Activated CD4-positive, alpha-beta memory T cell treated with anti-CD3 and anti-CD28 coated beads, Interleukin-2, amount 10 ng/mL, durations not matched to agents 7 days and 5 days (primary cell): Measurements from ENCODE around the gene CTNNA1. TPM values are rescaled to one million over a fixed set of nuclear protein-coding genes. Genes with fewer than 3 reads are reported as not detected.

Experiments used
- CTCF ChIA-PET: fragments of 350-600 bp; sonication (Branson Sonifier 250); formaldehyde crosslinking; loops from one replicate; lab custom pipeline; 2021; ENCODE audit warnings: antibody characterized with exemption, inconsistent platforms; lab: Charles Lee
- POLR2A ChIA-PET: fragments of 350-600 bp; sonication (Branson Sonifier 250); formaldehyde crosslinking; loops from one replicate; lab custom pipeline; 2021; ENCODE audit warnings: antibody characterized with exemption; lab: Charles Lee
- DNase-seq: peaks from one replicate; pipeline ENCODE4 v3.0.0-alpha.2; 2020
- H3K27ac Mint-ChIP-seq: one replicate; pipeline ENCODE4 v1.8.0; 2021; ENCODE audit warnings: mild to moderate bottlenecking, mixed read lengths
- H3K27me3 Mint-ChIP-seq: one replicate; pipeline ENCODE4 v1.8.0; 2021; ENCODE audit warnings: mixed read lengths
- H3K36me3 Mint-ChIP-seq: one replicate; pipeline ENCODE4 v1.8.0; 2021; ENCODE audit warnings: low read depth, mixed read lengths
- H3K4me1 Mint-ChIP-seq: one replicate; pipeline ENCODE4 v1.8.0; 2021; ENCODE audit warnings: mixed read lengths
- H3K4me3 Mint-ChIP-seq: one replicate; pipeline ENCODE4 v1.8.0; 2021; ENCODE audit warnings: mild to moderate bottlenecking, mixed read lengths
- H3K9me3 Mint-ChIP-seq: one replicate; pipeline ENCODE4 v1.8.0; 2021; ENCODE audit warnings: mixed read lengths
- total RNA-seq, 2 experiments: library from RNA; stranded (reverse); gene quantifications; one replicate each; pipeline ENCODE4 v1.2.3, GENCODE V29; 2021

Gene CTNNA1
- total RNA-seq, 2 experiments from 2014 or later: 79.8 to 90.5 TPM

DNA sequence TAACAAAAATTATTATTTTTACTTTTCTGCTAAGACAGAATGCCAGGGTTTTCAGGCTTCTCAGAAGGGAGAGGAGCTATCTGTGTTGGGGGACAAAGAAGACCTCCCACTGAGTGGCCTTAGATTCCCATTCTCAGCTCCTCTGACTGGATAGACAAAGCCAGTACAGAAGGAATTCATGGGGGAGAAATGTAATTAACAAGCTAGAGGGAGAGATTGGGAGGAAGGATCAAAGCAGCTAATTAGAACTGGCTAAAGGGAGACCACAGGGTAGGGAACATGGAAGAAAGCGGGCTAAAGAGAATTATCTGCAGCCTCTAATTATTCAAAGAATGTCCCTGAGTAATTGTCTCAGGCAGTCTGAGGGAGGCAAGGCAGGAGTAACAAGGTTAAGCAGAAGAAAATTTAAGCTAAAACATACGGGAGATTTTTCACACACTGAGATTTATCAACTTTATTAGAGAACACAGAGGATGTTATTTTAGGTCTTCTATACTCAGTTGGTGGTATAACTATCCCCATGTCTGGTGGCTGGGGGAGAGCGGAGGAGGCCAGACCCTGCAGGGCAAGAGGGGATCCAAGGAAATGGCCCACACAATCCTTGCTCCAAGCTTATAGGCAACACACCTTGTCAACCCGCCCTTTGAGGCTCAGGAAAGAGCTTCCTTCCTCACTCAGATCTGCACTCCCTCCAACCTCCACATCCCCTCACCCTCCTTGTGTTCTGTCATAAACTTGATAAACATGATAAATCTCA lies 209.6 kb downstream of the CTNNA1 start:
- ChIA-PET POLR2A (interaction anchor here (0.6 kb wide), 1 partner anchor 53 kb away, joined by 3 read pairs; no protein-coding TSS in a partner anchor), CTCF (no interaction called here)
- H3K27ac Mint-ChIP-seq: no peak overlapping the region
- no peaks in the 10 kb centered on the region for H3K36me3 Mint-ChIP-seq
- H3K27me3 Mint-ChIP-seq: no peaks in the 10 kb centered on the region
- no peak for DNase-seq
- no peaks in the 10 kb centered on the region for H3K4me1 Mint-ChIP-seq
- no peak overlapping the region for H3K4me3 Mint-ChIP-seq
- no peaks in the 10 kb centered on the region for H3K9me3 Mint-ChIP-seq

DNA sequence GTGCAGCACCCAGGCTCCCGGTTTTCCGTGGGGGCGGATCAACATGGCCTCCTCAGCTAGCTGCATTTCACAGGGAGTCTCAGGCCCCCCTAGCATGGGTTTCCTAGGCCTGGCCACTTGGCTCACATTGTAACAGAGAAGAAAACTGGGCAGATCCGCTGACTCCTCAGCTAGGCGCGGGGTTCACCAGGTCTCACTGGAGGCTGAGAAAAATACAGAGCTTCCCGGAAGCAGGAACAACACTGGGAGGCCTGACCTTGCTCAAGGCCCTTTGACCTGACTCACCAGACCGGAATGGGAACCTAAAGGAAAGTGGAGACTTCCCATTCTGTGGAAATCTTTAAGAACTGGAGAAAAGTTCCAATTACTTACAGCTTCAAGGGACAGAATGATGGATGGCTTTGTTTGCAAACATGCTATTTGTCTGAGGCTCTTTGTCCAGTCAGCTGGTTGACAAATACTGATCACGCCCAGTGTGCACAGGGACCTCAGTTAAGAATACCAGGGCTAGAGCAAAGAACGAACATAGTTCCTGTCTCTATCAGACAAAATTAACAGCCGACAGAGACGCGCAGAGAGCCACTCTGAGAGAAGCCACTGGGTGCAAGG lies 210.6 kb downstream of the CTNNA1 start:
- Mint-ChIP-seq H3K27ac (no peak overlapping the region), H3K27me3 (no peaks in the 10 kb centered on the region), H3K36me3 (no peaks in the 10 kb centered on the region), H3K4me3 (no peak overlapping the region), H3K9me3 (no peaks in the 10 kb centered on the region), H3K4me1 (no peaks in the 10 kb centered on the region)
- ChIA-PET POLR2A (no interaction called here), CTCF (no interaction called here)
- no peak for DNase-seq

DNA sequence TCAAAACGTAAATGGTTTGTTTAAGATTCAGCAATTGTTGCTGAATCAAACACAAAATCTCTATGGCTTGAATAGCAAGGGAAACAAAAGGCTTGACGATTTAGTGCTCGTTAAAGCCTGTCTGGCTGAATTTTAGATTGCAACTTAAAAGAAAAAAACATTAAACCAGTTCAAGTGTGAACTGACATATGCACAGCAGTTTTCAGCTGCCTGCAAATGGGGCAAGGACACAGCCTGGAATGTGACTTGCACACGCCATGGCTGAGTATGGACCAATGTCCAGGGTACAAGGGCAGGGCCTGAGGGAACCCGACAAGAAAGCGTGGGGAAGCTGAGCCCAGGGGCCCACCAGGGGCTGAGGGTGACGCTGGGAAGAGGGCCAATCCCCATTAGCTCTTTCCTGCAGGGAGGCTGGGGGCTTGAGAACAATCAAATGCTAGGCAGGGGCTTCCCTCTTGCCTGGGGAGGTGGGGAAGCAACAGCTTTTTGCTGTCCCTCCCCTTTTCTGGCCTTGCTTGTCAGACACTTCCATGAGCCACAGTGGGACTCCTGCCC lies 211.5 kb downstream of the CTNNA1 start:
- no peak overlapping the region for H3K27ac Mint-ChIP-seq
- ChIA-PET CTCF (no interaction called here), POLR2A (no interaction called here)
- no peaks in the 10 kb centered on the region for H3K9me3 Mint-ChIP-seq
- no peak for DNase-seq
- H3K36me3 Mint-ChIP-seq: no peaks in the 10 kb centered on the region
- no peaks in the 10 kb centered on the region for H3K4me1 Mint-ChIP-seq
- no peak overlapping the region for H3K4me3 Mint-ChIP-seq
- H3K27me3 Mint-ChIP-seq: no peaks in the 10 kb centered on the region

DNA sequence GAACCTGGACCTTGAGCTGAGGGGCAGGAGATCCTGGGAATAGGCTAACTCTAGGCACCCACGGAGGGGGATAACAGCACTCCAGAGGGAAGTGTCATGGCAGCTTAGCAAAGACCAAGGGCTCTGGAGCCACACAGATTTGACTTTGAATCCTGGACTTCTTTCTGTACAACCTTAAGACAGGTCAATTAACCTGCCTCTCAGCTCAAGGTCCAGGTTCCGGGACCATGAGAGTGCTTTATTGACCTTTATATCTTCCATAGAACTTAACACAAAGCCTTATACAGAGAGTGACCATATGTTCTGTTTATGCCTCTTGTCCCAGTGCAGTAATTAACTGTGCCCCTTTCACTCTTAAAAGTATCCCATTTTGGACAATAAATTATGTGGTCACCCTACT lies 212.4 kb downstream of the CTNNA1 start:
- no peaks in the 10 kb centered on the region for H3K9me3 Mint-ChIP-seq
- POLR2A ChIA-PET: no interaction called here

DNA sequence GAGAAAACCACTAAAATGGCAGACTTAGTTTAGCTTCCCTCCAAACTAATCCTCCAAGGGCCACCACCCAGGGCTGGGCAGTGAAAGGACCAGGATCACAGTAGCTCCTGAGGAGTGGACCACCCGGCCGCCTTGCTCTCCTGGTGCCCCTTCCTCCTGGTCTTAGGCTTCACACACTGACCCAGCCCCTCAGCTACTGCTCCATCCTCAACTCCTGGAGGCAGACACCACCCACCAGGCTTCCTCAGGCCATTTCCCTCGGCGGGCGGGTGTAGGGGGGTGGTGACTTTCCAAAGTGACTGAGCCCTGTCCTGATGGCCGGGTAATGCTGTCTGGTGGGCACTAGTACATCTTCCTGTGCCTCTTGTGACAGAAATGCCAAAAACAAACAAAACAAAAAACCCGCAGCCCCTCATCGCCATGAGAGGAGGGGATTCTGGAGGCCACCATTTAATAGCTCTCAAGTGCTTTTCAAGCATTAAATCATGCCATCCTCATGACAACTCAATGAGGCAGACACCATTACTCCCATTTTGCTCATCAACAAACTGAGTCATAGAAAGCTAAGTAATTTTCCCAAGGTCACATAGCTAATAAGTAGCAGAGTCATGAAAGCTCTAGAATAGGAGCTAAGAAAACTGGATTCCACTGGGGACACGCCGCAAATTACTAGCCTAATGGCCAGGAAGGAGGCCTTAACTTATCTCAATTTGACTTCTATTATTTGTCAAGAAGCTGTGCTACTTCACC lies 213.2 kb downstream of the CTNNA1 start:
- no peak overlapping the region for H3K4me3 Mint-ChIP-seq
- CTCF ChIA-PET: interaction anchor here (1.1 kb wide), 1 partner anchor 387 kb away, joined by 4 read pairs; no protein-coding TSS in a partner anchor
- no peaks in the 10 kb centered on the region for H3K4me1 Mint-ChIP-seq
- DNase-seq: no peak
- no peaks in the 10 kb centered on the region for H3K9me3 Mint-ChIP-seq
- H3K36me3 Mint-ChIP-seq: no peaks in the 10 kb centered on the region
- H3K27ac Mint-ChIP-seq: no peak overlapping the region
- no peaks in the 10 kb centered on the region for H3K27me3 Mint-ChIP-seq
- POLR2A ChIA-PET: no interaction called here

More for the DNA sequence above, 212.4 kb downstream of the CTNNA1 start:
- Mint-ChIP-seq H3K27ac (no peak overlapping the region), H3K4me3 (no peak overlapping the region), H3K4me1 (no peaks in the 10 kb centered on the region), H3K27me3 (no peaks in the 10 kb centered on the region), H3K36me3 (no peaks in the 10 kb centered on the region)
- CTCF ChIA-PET: no interaction called here
- DNase-seq: no peak

DNA sequence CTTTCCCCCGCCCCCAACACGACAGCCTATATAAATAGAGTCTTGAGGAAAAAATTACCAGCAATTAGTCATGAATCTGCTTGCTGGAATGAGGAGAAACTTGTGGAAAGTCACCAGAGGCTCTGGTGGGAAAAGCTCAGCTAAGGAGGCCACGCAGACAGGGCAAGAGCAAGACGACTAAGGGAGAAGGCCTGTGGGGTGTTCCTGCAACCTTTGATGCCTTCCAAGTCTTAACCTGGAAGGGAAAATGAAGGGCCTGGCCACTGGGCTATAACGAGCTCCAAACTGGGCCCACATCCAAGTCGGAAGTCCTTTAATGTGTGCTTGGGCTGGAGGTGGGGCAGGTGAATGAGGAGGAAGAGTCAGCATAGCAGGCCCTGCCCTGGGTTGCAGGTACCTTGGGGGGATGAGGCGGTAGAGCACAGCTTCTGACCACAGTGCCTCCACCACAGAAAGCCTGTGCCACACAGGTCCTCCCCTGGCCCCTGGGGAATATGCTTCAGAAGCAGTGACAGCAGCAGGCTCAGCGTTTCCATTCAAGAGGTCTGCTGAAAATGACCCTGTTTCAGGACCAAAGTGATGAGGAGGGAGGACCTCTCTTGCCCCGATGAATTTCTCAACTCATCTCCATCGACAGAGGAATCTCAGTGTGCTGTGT lies 214.7 kb downstream of the CTNNA1 start:
- no peak for DNase-seq
- H3K4me3 Mint-ChIP-seq: no peak overlapping the region
- H3K36me3 Mint-ChIP-seq: no peaks in the 10 kb centered on the region
- H3K27ac Mint-ChIP-seq: no peak overlapping the region
- ChIA-PET POLR2A (no interaction called here), CTCF (no interaction called here)
- H3K4me1 Mint-ChIP-seq: no peaks in the 10 kb centered on the region
- H3K9me3 Mint-ChIP-seq: no peaks in the 10 kb centered on the region
- no peaks in the 10 kb centered on the region for H3K27me3 Mint-ChIP-seq

DNA sequence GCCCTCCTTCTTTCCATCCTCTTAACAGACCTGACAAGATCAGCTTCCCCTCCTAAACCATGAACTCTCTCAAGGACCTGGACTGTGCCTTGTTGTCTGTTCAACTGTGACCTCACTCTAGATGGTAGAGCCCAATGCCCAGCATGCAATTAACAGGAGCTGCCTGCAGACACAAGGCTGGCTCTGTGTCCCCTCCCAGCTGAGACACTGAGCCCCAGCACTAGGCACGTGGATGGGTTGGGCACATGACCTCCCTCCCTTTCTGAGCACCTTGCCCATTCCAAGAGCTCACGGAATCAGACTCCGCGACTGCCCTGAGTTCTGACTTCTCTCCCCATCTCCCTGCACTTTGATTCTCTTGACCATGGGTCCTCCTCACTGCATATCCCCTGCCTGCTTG lies 215.4 kb downstream of the CTNNA1 start:
- H3K27me3 Mint-ChIP-seq: no peaks in the 10 kb centered on the region
- no peaks in the 10 kb centered on the region for H3K9me3 Mint-ChIP-seq
- no peaks in the 10 kb centered on the region for H3K4me1 Mint-ChIP-seq
- no peak for DNase-seq
- no peak overlapping the region for H3K27ac Mint-ChIP-seq
- H3K36me3 Mint-ChIP-seq: no peaks in the 10 kb centered on the region
- CTCF ChIA-PET: no interaction called here
- no peak overlapping the region for H3K4me3 Mint-ChIP-seq
- POLR2A ChIA-PET: no interaction called here

DNA sequence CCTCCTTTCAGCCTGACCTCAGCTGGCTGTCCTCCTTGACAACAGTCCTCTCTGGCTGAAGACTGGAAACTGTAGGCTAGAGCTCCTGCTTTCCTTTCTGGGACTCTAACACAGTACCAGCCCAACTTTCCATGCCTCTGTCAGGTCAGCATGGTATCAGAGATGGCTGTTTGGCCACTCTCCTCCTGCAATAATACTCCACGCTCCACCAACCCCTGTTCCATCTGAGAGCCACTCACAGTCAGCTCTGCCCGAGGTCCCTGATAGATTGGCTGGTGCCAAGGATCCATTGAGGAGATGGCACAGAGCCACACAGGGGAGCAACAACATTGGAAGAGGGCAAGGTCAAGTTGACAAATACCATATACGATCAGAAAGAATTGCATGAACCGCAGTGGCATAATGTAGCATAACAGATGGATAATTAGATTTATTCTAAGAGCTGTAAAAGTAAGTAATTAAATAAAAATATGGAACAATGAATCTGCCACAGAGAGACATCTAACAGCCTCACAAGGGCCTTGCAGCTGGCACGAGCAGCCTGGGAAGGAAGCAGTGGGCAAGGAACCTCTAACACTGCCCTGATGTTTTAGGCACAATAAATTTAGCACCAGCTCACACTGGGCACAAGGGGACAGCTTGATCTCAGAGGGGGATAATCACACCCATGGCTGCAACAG lies 216.2 kb downstream of the CTNNA1 start:
- no peak for DNase-seq
- POLR2A ChIA-PET: no interaction called here
- Mint-ChIP-seq H3K4me3 (no peak overlapping the region), H3K27me3 (no peaks in the 10 kb centered on the region), H3K36me3 (no peaks in the 10 kb centered on the region), H3K27ac (no peak overlapping the region), H3K4me1 (no peaks in the 10 kb centered on the region), H3K9me3 (no peaks in the 10 kb centered on the region)
- CTCF ChIA-PET: no interaction called here

DNA sequence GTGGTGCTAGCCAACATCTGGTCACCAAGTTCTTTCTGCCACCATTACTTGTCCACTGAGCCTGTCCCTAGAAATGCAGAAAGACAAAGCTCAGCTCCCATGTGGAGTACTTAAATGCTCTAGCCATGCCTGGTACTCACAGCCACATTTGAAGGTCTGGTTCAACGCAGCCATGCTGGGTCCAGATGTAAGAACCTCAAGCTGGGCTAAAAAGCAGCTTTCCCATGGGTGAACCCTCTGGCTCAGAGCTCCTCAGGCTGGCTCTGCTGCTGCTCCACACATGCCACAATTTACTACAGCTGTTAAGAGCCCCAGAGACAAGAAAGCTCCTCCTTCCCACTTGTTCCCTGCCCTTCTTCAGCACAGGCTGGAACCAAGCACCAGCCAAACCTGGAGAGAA lies 219.0 kb downstream of the CTNNA1 start:
- DNase-seq: no peak
- ChIA-PET POLR2A (no interaction called here), CTCF (interaction anchor here (1.5 kb wide), 1 partner anchor 9 kb away, joined by 4 read pairs; no protein-coding TSS in a partner anchor)
- no peak overlapping the region for H3K4me3 Mint-ChIP-seq
- no peaks in the 10 kb centered on the region for H3K4me1 Mint-ChIP-seq
- H3K9me3 Mint-ChIP-seq: no peaks in the 10 kb centered on the region
- no peak overlapping the region for H3K27ac Mint-ChIP-seq
- H3K27me3 Mint-ChIP-seq: no peaks in the 10 kb centered on the region
- H3K36me3 Mint-ChIP-seq: no peaks in the 10 kb centered on the region

DNA sequence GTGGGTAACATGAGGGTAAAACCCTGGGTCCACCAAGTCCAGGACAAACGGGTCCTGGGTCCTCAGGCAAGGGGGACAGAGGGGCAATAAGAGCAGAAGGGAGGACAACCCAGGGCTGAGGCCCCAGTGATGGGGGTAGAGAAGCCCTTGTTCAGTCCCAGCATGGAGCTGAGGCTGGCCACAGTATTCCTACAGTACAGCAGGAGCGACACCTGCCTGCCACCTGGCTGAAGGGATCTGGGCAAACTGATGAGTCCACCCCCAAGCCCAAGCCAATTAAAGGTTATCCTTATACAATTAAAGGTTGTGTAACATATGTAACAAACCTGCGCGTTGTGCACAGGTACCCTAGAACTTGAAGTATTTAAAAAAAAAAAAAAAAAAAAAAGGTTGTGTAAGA lies 219.6 kb downstream of the CTNNA1 start:
- no peaks in the 10 kb centered on the region for H3K27me3 Mint-ChIP-seq
- H3K27ac Mint-ChIP-seq: no peak overlapping the region
- H3K4me3 Mint-ChIP-seq: no peak overlapping the region
- ChIA-PET CTCF (no interaction called here), POLR2A (no interaction called here)
- no peak for DNase-seq
- H3K4me1 Mint-ChIP-seq: no peaks in the 10 kb centered on the region
- H3K9me3 Mint-ChIP-seq: no peaks in the 10 kb centered on the region
- no peaks in the 10 kb centered on the region for H3K36me3 Mint-ChIP-seq

DNA sequence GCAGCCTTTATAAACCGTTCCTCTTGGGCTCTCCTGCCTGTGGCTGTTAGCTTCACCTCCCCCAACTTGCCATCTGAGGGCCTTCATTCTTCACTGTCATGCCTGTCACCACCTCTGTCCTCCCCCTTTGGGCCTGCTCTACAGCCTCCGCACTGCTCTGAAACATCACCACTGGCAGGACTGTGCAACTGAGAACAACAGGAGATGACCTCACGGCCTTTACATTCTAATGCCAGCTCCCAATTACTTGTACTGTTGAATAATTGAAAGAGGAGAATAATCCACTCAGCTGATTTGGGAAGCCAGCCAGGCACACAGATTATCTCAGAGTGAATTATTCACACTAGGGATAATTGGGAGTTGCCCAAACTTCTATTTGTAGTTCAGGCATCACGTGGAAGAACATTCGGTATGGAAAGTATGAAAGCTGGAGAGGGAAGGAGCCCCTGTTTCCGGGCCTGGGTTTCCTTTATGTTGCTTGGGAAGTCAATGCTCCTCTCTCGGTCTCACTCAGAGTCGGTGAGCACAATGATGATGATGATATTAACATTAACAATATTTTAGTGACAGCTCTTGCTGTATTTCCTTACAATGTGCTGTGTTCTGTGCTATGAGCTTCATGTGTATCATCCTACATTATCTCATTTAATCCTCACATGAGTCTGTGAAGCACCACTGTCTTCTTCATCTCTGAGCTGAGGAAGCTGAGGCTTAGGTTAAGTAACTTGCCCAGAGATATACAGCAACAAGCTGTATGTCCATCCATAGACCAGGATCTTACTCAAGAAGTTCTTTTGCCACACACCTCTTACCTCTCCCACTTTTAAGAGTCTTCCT lies 221.2 kb downstream of the CTNNA1 start:
- POLR2A ChIA-PET: interaction anchor here (0.9 kb wide), 1 partner anchor 21 kb away, joined by 4 read pairs; no protein-coding TSS in a partner anchor
- Mint-ChIP-seq H3K27me3 (no peaks in the 10 kb centered on the region), H3K4me3 (no peak overlapping the region), H3K4me1 (peaks cover 9% of the 10 kb centered on the region), H3K9me3 (no peaks in the 10 kb centered on the region), H3K36me3 (peaks cover 3% of the 10 kb centered on the region), H3K27ac (no peak overlapping the region)
- DNase-seq: no peak
- CTCF ChIA-PET: no interaction called here
